Measurements from ENCODE around the gene MBL2.

GRCh38 chr10:52785418-52785817, 12.8 kb upstream of the MBL2 start:
- TF ChIP-seq CTCF (IDR thresholded peaks at IDR 0.05) (no peak), POLR2A (IDR thresholded peaks at IDR 0.05) (no peak), POLR2AphosphoS5 (IDR thresholded peaks at IDR 0.05) (no peak)

Data from transverse colon (tissue), 4 donors.